NCI-H1694 (cell line): ENCODE results near the gene SCAP.

Experiments
- DNase-seq: peaks from one replicate; lab custom pipeline; 2025; lab: John Stamatoyannopoulos, UW

The SCAP gene

DNA sequence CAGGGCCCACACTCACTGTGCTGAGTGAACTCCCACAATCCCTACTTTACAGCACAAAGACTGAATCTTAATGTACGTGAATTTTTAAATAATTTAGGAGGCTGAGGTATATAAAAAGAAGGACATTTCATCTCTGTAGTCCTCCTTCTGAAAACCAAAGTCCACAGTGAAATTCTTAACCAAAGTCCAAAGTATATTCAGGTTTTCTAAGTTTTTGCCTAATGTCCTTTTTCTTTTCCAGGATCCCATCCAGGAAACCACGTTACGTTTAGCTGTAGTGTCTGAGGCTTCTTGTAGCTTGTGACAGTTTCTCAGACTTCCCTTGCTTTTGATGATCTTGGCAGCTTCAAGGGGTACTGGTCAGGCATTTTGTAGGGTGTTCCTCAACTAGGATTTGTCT is 44.5 kb downstream of the SCAP start:
- no peak for DNase-seq

DNA sequence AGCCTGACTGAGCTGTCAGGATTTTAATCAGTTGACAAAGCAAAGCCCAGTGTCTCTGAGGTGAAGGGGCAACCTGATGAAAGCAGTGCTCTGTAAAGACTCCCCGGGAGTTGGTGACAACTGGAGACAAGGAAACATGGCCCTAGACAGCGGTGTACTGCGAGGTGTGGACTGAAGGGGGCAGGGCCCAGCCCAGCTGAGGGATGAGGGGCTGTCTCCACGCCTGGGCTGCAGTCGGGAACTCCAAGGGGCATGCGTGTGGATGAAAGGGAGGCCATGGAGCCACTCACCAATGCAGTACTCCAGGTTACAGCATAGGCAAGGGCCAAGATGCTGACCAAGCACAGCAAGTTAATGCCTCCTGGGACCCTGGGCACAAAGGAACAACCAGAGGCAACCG is 45.1 kb downstream of the SCAP start:
- no peak for DNase-seq

DNA sequence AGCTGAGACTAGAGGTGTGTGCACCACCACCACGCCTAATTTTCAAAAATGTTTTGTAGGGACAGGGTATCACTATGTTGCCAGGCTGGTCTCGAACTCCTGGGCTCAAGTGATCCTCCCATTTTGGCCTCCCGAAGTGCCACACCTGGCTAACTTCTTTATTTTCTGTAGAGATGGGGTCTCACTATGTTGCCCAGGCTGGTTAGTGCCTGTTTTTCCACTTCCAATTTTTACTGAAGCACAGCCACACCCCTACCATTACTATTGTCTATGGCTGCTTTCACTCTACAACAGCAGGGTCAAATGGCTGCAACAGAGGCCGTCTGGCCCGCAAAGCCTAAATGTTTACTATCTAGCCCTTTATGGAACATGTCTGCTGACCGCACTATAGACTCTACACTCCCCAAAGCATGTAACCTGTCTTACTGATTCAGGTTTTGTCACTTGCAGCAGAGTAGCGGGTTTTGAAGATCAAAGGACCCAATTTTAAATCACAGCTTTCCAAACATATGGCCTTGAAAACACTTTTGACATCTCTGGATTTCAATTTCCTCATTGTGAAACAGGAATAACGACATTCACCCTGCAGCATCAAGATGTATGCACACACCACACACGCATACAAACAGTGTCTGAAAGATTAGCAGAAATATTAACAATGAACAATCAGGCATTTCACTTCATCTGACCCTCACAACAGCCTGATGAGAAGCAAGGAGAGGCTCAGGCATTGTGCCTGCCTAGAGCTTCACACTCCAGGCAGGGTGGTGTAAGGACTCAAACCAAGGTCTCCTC is 46.1 kb downstream of the SCAP start:
- no peak for DNase-seq

DNA sequence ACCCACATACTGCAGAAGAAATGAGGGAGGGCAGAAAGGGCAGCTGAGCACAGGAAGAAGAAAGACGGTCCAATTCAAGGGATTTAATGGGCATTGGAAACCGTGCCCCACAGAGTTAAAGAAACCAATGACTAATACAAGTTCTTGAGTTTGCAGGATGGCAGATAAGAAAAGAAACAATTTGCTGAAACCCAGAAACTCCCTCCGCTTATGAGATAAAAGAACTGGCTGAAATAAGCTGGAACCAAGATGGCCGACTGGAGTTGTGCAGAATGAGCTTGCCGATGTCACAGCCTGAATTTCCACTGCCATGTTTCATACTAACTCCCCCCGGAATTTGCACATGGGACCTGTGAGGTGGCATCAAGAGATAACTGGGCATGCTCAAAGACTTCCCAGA is 47.1 kb downstream of the SCAP start:
- DNase-seq = no peak

DNA sequence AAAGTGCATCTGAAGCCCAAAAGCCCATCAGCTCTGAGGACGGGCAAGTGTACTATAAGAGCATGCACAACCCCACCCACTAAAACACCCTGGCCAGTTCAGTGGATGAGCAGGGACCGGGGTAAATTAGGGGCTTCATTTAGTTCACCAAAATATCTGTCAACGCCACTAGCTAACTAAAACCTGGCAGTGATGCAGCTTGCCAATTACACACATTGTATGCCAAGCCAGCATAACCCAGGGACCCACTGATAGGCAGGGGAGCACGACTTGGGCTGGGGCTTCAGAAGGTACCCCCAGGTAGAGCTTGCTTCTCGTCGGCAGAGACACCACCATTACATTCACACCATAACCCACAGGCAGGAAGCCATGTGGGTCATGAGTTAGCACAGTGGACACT is 47.9 kb downstream of the SCAP start:
- no peak for DNase-seq

DNA sequence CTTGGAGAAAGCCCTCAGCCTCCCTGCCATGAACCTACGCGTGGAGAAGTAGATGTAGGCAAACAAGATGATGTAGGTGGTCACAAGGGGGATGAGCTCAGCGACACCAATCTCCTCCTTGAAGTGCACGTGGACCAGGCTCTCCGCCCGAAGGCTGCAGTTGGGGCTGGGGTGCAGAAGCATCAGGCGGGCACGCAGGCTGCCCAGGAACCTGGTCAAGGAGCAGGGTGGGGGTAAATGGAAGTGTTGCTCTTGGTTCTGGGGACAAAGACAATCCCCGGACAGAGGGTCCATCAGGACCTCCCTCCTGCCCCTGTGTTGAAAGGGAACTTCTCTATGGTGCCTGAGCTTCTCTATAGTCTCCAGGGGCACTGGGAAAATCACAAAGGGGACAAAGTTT is 49.8 kb downstream of the SCAP start:
- DNase-seq = no peak

DNA sequence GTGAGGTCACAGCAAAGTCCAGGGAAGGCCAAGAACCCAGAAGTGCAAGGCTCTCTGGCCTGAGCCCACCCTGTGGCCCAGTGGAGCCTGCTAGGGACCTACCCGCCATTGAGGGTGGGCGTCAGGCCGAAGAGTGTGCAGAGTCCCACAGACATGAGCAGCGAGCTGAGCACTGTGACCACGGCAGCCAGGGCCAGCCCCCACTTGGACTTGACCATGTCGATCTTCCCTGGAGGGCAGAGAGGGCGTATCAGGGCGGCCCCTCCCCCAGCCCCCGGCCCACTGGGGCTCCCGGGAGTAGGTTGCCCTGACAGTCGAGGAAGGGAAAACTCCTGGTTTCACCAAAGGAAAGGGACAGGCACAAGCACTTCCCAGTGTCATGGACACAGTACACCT is 50.4 kb downstream of the SCAP start:
- no peak for DNase-seq

DNA sequence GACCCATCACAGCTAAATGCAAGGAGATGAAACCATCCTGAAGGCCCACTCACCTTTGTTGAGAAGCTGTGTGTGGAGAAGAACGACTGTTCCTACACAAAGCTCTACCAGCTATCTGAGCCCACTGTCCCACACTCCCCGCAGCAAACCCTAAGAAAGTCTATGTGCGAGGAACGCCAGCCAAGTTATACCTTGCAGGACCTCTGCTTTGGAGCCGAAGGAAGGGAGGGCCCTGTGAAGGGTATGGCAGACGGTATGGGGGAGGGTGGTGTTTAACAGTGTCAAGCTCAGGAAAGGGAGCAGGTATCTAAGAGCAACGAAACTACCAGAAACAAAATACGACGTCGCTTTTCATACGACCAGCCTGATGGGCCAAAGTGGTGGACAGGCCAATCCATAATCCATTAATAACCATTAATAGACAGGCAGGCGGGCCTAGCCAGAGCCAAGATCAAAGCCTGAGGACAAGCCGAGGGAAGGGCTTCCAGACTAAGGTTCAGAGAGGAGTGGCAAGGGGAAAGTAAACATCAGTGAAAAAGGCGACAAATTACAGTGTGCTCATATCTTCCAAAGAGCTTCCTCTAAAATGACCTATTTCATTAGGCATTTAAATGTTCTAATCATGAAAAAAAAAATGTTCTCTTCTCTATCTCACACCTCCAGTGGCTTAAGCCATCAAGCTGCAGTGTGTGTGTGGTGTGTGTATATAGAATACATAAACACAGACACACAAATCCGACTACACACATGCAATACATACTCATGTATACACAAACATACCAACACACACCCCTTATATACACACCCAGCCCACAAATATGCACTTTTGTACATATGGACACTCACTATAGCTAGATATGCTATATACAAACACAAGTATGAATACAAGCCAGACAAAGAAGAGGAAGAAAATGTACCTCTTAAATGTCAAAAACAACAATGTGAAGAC is 51.0 kb downstream of the SCAP start:
- DNase-seq = no peak

DNA sequence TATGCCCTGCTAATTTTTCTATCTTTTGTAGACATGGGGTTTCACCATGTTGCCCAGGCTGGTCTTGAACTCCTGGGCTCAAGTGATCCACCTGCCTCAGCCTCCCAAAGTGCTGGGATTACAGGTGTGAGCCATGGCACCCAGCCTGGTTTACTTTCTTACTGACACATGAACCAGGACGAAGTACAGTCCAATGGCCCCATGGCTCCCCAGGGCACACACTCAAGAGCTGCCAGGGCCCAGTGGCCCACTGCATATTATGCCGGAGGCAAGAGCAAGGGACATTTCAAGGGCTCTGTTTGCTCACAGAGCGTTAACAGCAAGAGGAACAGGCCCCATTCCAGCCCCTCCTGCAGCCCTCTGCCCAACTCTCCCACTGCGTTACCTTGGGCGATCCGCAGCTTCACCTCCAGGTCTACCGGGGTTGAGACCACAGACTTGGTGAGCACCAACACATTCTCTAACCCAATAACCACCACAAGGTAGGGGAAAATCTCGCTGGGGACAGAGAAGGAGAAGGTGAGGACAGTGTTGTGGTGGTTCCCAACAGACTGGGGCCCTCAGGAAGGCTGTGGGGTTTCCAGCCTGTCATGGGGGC is 52.1 kb downstream of the SCAP start:
- no peak for DNase-seq

DNA sequence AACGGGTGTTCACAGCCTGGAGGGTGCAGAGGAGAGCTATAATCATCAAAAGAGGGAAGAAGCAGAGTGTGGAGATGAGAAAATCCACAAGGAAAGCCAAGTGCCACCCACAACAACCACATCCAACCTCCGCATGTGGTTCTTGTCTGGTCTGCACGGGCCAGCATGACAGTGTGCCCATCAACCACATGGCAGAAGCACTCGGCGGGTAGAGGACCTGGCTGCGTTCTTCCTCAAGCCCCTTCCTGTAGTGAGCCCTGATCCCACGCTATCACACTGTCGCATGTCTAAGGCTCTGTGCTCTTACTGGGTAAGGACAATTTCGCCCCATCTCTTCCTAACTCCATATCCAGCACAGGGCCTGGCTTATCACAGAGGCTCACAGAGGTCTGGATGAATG is 53.0 kb downstream of the SCAP start:
- no peak for DNase-seq

DNA sequence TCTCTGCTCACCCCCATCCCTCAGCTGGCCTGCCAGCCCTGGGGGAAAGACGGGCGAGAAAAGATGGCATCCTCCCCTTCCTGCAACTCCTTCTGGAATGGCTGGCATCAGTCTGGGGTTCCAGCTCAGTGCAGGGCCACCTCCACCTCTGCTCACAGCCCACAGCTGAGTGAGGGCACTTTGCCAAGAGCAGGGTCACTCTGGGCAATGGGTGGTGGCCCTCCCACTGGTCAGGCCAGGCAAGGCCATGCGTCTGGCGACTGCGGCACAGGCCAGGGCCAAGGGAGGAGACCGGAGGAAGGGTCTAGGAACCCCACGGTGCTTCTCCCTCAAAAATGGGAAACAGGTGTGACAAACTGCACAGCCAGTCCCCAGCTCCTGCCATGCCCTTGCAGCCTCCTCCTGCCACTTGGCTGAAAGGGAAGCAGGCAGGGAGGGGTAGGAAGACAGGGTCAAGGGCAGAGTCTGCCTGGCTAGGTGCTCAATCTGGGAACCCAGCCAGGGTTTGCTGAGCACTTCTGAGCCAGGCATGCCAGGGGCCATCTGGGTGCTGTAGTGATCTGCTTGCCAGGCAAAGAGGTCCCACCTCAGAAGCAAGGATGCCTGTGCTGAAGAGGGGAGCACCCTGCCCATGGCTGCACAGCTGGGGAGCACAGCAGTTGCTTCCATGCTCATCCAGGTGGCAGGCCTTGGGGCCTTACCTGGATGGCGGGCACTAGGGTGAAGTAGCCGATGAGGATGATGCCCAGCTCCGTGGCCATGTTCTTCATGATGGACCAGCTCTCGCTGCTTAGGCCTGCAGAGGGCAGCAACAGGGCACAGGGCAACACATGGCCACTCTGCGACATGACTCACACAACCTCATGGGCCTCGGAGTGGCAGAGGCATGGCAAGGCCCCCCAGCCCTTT is 53.7 kb downstream of the SCAP start:
- DNase-seq = no peak

DNA sequence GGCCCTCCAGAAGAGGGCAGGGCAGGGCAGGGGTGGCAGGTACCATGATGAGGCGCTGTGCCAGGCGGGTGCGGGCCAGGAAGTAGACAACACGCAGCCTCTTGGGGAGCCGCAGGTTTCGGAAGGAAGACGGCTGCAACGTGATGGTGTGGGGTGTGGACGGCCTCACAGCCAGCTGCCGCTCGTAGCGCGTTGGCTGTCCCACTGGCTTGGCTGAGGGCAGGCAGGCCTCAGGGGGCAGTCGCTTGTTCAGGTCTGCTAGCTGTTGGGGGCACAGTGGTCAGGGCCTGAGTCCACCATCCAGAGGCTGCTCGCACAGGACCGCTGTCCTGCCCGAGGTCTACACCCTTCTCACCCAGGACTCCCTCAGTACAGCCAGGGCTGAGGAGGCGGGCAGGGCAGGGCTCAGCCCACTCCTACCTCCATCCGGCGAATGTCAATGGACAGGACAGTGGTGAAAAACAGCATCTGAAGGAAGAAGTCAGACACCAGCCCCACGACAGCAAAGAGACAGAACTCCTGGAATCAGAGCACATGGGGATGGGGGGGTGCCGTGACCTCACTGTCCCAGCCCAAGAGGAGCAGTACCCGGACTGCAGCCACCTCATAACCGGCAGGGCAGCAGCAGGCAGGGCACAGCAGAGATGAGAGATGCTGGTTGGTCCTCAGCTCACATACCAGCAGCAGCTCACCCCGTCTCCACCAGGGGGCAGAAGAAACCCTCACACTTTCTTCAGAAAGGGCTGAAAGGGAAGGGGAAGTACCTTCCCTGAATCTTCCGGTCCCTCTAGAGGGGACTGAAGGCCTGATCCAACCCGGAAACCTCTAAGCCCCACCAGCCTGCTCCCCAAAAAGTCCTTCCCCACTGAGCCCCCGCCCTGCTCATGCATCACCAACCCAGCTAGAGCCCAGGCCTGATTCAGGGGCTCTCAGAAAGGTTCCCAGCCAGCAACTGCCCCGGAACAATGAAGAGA is 54.9 kb downstream of the SCAP start:
- peak; percentile 53 for DNase-seq

DNA sequence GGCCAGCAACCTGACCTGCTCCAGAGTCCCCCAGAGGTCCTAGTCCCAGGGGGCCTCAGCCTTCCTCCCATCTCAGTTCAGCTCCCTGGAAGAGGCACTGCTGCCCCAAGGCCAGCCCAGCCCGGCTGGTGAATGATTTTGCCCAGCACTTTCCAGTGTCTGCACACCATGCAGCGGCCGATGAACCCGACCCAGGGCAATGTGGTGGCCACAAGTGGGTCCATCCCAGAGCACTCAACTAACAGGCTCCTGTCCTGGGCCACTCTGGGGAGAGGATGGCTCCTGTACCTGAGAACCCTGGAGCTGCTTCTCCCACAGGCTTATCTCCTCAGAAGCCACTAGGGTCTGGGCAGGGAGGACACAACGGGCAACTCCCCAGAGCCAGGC is 55.7 kb downstream of the SCAP start:
- DNase-seq = no peak

DNA sequence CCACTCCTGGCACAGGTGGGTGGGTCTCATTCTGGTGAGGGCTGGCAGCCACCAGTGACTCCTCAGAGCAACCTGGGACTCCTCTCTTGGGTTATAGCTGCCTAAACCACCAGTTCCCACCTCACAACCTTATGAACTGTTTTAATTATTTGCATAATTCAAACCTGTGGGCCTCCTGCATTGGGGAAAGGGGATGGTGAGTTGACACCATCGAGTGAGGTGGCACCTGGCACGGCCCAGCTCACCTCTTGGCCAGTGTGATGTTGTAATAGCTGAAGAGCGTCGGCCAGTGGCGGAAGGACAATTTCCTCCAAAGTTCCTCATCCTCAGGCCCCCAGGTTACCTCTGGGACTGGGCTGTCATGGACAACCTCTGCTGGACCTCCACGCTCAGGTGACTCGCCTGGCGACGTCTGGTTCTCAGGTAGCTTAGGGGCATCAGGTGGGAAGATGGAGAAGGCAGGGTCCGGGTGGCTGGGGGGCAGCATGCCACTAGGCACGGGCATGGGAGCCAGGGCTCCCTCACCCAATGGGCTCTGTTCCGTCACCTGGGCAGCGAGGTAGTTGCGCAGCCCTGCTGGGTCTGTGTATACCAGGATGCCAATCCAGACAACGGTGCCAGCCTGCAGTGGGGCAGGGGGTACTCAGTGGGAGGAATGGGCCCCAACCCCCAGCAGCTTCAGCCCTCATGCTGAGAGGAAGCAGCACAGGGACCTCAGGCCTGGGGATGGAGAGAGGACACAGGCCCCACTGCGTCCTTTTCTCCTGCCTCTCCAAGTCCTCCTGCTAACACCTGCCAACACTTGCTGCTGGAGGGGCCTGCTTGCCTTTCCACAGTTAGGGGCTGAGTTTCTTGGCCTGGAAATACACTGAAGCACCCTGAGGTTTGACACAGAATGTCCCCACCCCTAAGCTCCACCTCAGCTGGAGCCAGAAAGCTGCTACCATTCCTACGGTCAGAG is 56.4 kb downstream of the SCAP start:
- no peak for DNase-seq

DNA sequence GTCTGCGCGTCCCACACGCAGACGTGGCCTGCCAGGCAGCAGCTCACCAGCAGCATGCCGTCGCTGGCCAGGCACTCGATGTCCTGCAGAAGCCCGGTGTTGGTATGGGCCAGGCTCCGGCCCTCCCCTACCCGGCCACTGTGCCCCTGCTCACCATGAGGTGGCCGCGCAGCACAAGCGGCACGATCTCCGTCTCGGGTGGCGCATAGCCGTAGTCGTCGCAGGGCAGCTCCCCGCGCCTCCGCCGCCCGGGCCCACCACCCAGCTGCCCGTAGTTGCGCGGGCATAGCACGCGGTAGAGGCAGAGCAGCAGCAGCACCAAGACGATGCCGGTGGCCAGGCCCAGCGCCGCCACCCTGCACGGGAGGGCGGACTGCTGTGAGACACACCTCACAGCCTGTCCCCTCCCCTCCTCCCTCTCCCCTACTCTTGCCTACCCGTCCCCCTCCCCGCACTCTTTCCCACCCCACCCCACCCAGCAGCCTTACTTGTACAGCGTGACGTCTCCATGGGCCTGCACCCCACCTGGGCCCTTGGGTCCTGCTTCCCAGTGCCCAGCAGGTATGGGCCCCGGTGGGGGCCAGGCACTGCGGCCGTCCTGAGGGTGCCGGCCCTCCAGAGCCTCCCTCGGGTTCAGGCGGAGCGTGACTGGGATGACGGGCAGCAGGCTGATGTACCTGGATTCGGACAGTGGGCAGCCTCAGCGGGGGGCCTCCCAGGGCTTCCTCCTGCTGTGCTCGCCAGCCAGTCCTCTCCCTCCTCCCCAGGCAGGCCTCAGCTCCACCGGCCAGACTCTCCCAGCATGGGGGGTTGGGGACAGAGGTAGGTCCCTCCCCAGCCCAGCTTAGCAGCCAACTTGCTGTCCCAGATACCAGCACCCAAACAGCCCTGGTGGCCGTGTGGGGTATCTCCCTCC is 57.3 kb downstream of the SCAP start:
- DNase-seq = no peak

DNA sequence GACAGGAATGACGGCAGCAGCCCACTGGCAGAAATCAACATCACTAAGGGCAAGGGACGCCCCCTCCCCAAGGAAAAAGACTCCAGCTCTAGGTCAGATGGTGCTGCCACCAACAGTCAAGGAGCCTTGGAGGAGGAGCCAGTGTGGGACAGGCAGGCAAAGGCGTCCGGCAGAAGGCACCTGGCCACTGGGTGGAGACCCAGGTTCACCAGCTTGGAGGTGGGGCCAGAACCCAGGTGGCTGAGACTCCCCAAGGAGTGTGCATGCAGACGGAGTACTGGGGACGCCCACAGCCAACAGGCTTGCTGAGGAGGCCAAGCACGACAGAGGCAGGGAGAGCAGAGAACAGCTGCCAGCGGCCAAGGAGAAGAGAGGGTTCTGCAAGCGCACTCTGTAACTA is 59.7 kb downstream of the SCAP start:
- no peak for DNase-seq

DNA sequence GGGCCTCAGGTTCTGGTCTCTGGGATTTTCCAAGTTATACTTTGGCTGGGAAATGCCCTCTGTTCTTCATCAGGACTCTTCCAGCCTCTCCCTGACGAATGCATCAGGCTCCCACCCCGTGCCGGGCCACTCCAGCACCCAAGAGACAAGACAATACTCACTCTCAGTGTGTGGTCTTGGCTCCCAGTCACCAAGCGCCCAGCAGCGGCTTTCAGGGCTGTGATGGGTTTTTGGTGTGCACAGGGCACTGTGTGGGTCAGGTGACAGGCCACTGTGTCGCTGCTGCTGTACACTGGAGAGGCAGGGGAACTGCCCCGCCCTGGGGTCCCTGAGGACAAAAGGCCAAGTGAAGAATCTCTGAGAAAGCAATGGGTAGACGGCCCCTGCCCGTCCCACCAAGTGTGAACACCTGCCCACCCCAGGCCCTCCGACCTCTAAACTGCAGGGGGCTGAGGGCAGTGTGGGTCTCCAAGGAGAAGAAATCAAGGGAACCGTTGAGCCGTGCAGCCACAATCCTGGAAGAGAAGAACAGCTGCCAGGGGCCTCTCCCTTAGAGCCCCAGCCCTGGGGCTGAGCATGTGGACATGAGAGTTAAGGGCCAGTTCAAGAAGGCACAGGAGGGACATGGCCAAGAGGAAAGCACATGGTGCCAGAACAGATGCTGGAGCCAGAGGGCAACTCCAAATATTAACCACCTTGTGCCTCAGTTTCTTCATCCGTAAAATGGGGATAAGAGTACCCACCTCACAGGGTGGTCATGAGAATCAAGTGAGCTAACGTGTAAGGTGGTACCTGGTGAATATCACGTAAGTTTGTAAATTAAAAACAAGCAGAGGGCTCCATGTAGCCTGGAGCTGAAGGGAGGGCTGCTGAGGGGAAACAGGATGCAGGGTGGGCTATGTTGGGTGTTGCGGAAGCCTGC is 60.8 kb downstream of the SCAP start:
- no peak for DNase-seq
